NCI-H524 (cell line): ENCODE results near the gene JAK1.
A peak's percentile ranks its signal among the peaks of the same experiment; 100 is the strongest.

ENCODE experiments used
- DNase-seq, 2 experiments: peaks; one replicate each; lab custom pipeline; 2025; lab: John Stamatoyannopoulos, UW

Gene JAK1

GRCh38 chr1:64892576-64893573 is 73.5 kb downstream of the JAK1 start:
- peak; percentile 24 to 67 for DNase-seq

GRCh38 chr1:64891448-64891825 is 74.9 kb downstream of the JAK1 start:
- no peak for DNase-seq

DNA sequence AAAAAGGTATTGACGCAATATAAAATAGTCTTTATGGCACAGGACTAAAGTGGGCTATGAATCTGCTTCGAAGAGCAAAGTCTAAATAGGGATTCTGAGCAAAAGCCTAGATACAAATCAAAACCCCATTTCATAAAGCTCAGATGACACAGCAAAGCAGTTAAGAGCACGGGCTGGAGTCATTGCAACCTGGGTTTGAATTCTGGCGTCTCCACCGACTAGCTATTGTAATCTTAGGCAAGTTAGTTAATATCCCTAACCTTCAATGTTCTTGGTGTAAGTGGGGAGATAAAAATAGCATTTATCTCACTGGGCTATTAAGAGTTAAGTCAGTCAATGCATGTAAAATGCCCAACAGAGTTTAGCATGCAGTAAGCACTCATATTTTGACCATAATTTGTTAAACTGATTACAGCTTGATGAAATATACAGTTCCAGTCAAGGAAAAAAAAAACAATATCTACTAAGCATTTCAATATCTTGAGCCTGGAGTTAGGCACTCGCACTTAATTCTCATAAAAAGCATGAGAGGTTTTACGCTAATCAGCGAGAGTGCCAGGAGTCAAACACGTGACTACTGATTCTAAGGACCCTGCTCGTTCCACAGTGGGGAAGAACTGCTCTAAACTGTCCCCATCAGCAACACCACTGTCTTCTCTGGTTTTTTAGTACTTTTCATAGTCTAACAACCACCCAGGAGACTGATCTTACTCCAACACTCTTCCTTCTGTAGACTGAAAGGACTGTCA is 75.5 kb downstream of the JAK1 start:
- peak in 1 of 2 experiments; percentile 35 for DNase-seq

GRCh38 chr1:64887689-64888217 is 78.6 kb downstream of the JAK1 start:
- DNase-seq = no peak

DNA sequence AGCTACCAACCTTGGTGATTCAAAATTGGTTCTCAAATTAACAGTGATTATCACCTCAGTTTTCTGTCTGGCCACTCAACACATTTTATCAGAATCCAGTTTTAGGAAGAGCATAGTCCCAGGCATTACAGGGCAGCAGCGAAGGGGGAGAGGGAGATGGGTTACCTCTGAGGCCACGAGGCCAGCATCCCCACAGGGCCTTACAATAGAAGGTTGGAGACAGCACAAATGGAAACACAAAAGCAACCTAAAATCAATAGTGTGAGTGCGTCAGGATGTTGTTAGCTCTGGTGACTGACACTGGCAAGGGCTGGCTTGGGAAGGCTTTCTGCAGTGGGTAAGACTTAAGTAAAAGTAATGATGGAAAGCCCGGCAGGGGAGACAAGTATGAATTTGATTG is 79.5 kb downstream of the JAK1 start:
- DNase-seq = no peak

DNA sequence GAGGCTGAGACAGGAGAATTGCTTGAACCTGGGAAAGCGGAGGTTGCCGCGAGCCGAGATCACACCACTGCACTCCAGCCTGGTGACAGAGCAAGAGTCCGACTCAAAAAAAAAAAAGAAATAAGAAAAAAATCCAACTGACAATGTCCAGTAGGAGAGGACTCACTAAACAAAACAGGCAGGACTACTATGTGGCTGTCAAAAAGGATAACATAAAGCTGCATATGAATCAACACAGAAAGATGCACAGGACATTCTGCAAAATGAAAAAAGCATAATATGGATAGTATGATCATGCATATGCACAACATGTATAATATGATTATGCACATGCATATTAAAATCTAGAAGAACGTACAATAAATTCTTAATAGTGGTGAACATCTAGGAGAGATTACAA is 80.7 kb downstream of the JAK1 start:
- DNase-seq = no peak

- DNase-seq = no peak
These were observed 81.9 kb downstream of the JAK1 start for GRCh38 chr1:64884261-64885040.

DNA sequence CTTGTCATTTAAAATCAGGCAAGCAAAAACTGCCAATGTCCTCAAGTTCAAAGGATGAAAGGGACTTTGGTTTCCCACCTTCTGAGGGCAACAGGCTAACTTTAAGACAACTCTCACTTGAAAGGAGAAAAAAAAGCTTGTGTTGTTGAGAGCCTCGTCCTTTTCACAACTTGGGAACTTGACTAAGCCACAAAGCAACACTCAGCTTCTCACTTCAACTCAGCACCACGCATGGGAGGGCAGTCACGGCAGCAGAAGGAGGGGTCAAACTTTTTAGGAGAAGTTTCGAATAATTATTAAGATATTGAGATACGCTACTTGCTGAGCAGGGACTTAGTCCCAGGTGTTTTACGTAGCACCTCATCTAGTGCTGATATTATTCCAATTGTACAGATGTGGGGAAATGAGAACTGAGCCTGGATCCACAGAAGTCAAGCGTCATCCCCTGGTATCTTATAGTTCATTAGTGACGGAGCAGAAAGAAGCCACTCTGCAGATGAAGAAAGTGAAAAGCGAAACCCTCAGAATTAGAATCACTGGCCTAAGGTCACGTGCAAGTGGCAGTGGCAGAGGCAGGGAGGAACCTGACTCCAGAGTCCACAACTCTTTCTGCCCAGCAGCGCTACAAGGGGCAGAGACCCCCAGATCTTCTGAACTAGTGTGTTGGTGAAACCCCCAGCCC is 83.6 kb downstream of the JAK1 start:
- no peak for DNase-seq

- DNase-seq = no peak
These were observed 85.1 kb downstream of the JAK1 start for GRCh38 chr1:64881281-64881680.

- DNase-seq = no peak
These were observed 85.9 kb downstream of the JAK1 start for GRCh38 chr1:64880449-64880848.

GRCh38 chr1:64878931-64879611 is 87.3 kb downstream of the JAK1 start:
- no peak for DNase-seq

DNA sequence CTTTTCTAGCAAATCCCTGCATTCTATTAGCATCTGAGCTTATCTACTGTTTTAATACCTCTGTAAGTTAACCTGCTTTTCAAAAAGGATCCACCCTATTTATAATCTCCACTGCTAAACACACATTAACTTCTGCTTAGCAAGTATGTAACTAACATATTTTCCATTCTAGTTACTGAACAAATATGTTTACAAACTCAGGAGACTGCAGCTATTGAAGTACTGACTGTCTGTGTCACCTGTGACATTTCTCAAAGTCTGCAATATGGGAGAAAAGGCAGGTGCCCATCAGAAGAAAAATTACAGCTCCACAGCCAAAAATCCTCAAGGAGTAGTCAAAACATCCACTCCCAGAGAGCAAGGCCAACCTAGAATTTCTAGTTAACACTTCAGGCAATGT is 88.3 kb downstream of the JAK1 start:
- no peak for DNase-seq

- no peak for DNase-seq
These were observed 88.8 kb downstream of the JAK1 start for GRCh38 chr1:64877598-64877997.

GRCh38 chr1:64877151-64877550 is 89.2 kb downstream of the JAK1 start:
- DNase-seq = no peak

GRCh38 chr1:64875606-64876005 is 90.7 kb downstream of the JAK1 start:
- DNase-seq = no peak

- no peak for DNase-seq
These were observed 91.2 kb downstream of the JAK1 start for GRCh38 chr1:64875101-64875500.

DNA sequence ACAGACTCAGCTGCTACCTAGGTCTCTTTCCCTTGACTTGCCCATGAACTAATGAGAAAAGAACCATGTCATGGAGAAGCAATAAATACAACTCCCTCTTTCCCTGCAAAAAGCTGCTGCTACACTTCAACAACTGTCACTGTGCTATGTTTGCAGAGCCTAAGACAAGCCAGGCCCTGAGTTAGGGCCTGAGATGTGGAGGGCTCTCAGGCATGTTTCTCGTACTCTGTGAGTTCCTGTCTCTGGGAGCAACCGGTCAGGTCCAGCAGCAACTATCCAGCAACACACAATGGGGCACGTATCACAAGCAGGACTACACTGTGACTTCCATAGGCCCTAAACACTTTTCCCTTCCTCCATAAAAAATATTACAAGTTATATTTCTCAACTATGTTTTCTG is 91.7 kb downstream of the JAK1 start:
- no peak for DNase-seq

DNA sequence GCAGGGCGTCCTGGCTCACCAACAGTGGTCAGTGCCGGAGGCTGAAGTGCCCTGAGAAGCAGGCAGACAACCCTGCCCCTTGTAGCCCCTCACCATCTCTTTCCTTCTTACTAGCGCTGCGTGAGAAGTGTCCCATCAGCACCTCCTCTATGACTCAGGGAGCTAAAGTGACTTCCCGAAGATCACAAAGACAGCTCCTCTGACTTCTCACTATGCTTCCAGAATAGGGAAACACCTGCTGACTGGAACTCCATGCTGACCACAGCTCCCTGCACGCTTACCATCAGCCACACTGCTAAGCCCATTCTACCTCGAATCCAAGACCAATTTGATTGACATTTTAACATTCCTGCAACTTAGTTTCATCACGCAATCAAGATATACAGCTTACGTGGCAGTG is 92.8 kb downstream of the JAK1 start:
- DNase-seq = no peak

GRCh38 chr1:64872067-64872466 is 94.3 kb downstream of the JAK1 start:
- no peak for DNase-seq

DNA sequence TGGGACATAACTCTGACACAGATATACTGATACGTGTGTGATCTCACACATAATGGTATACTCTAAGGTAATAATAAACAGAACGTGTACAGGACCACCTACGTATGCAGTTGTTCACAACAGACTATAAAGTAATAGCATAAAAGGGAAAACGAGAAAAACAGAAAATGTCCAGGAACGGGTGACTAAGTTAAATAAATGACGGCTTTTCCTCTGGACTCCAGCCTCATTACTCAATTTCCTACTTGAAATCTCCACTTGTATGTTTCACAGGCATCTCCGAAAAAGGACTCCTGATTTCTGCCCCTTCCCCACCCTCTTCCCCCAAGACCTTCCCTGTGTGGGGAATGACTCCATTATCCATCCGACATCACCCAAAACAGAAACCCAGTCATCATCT is 95.1 kb downstream of the JAK1 start:
- no peak for DNase-seq

DNA sequence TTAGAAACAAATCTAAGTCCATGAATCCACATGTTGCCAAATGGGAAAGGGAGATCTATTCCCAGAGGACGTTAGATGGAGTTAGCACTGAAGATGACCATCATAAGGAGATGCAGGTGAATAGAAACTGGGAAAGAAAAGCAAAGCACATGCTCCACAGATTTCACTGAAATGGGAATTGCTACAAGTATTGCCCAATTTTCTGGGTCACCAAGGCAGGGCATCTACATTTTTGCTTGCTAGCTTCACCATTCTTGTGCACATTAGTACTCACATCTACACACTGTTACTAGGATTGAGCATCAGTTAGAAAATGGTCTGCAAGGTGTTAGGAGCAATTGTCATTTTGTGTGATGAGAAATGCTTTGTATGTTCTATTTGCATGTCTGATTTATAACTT is 99.1 kb downstream of the JAK1 start:
- no peak for DNase-seq
